ENCODE data around the gene ARL15.

ARL15 gene

DNA sequence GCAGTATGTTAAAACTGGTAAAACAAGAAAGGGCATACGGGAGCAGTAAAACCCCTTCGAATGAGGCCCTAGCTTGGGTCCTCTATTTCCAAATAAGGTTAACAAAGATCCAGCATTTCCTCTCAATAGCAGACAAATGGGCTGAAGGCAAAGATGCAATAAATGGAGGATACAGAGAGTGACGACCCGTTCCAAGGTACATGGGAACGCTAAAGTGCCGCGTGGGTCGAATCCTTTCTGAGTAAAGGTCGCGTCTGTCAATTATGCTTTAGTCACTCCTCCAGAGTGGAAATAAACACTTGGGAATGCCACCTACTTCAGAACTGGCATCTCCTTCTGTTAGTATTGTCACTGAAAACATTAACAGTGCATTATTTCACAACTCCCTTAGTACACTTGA lies 24.7 kb downstream of the ARL15 start:
- DNase-seq (ENCODE audit: low spot score) = no peak

DNA sequence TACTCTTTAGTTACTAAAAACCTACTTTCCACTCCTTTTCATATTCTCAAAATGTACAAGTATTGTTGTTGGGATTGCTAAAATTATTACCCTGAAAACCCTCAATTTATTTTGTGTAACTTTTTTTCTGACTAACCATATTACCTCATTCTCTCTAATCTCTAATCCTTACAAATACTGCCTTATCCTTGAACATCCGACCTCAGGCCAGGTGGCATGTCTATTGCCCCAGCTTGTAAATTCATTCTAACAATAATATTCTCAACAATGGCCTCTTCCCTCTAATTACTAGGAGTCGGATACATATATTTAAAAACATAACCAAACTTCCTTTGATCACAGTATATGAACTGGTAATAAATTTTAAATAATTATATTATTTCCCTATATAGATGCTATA lies 25.8 kb downstream of the ARL15 start:
- no peak for DNase-seq (ENCODE audit: low spot score)

DNA sequence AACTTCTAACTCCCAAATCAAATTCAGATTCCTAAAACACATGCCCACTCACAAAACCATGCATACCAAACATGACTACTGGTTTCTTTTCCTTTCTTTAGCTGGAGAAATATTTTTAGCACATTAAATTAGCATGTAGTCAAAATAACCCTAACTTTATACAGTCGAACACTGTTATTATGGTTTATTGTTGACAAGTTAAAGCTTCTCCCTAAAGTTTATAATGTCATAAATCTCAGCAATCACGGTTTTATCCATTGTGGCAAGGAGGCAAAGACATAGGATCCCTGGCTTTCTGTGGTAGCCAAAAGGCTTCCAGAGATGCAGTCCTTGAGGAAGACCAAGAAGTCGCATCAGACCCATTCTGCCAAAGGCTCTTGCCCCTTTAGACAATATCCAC lies 27.5 kb downstream of the ARL15 start:
- no peak for DNase-seq (ENCODE audit: low spot score)

- DNase-seq (ENCODE audit: low spot score) = no peak
These were observed 28.2 kb downstream of the ARL15 start for GRCh38 chr5:54281960-54282692.

DNA sequence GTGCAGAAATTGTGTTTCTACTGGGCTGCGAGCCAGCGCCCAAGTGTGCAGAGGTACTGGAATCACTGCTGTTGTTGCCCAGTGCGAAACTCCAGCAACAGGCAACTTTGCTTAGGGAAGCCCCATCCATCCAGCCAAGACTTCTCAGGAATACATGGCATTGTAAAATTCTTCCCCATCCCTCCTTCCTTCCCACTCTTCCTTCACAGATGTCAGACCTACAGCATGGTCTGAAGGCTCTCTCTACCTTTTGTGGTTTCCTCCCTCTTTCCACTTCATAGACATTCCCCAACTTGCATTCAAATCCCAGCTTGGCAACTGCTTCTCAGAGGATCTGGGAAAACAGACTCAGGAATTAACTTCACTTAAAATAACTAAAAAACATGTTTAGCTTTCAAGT lies 30.4 kb downstream of the ARL15 start:
- no peak for DNase-seq (ENCODE audit: low spot score)

GRCh38 chr5:54278979-54279717 lies 31.2 kb downstream of the ARL15 start:
- no peak for DNase-seq (ENCODE audit: low spot score)

- no peak for DNase-seq (ENCODE audit: low spot score)
These were observed 32.1 kb downstream of the ARL15 start for GRCh38 chr5:54278036-54278830.

DNA sequence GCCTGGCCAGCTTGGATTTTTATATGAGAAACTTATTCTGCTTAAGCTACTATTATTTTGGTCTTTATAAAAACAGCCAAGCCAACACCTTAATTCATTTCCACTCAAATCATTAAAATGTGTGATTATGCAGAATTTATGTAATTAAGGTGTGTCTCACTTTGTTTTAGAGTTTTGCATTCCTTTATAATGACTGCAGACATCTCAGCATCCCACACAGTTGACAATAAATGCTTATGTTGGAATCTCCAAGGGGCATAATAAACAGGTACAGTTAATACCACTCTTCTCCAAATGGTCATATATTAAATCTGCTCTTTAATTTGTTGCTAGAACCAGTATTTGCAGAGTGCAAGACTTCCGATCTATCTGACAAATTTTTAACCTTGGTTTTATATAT lies 34.3 kb downstream of the ARL15 start:
- no peak for DNase-seq (ENCODE audit: low spot score)

GRCh38 chr5:54275361-54275760 lies 35.0 kb downstream of the ARL15 start:
- DNase-seq (ENCODE audit: low spot score) = no peak

DNA sequence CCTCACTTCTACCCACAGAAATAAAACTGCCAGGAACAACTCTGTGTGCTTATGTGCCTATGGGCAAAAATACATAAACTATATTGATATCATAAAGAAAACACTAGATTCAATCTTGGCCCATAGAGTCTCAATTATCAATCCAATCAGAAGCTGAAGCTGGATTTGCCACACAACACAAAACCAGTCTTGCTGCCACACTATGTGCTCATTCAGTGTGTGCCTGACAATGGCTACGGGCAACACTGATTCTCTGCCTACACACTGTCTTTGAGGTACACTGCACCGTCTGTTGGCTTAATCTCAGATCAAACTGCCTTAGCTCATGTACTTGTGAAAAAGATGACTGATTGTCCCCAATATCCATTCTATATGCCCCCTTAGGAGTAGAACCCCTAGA lies 35.4 kb downstream of the ARL15 start:
- no peak for DNase-seq (ENCODE audit: low spot score)

DNA sequence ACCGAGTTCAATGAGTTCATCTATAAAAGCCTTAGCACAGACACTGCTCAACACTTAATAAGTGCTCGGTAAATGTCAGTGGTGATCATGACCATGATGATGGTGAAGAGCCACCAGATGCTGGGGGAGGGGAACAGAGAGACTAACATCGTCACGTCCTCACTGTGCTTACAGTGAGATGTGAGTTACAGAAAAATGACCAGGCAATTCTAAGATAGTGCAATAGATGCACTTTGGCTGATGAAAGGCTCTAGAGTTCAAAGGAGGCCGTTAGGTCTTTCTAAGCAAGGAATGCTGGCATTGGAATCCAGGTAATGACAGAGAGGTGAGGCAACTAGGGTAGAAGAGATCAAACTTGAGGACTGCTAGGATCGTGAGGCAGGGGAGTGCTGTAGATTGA lies 36.7 kb downstream of the ARL15 start:
- DNase-seq (ENCODE audit: low spot score) = no peak

- DNase-seq (ENCODE audit: low spot score) = no peak
These were observed 37.6 kb downstream of the ARL15 start for GRCh38 chr5:54272746-54273145.

GRCh38 chr5:54270326-54270725 lies 40.0 kb downstream of the ARL15 start:
- no peak for DNase-seq (ENCODE audit: low spot score)

DNA sequence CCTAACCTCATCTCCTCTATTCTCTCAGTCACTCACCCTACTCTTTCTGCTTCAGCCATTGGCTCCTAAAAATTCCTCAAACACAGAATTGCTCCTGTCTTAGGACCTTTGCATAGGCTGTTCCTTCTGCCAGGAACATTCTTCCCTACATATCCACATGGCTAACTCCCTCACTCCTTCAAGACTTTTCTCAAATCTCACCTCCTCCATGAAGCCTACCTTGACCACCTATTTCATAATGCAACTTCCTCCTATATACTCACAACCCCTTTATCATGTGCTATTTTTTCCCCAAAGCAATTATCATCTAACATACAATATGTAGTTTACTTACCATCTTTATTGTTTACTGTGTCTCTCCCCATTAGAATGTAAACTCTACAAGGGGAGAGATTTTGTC lies 45.8 kb downstream of the ARL15 start:
- no peak for DNase-seq (ENCODE audit: low spot score)

DNA sequence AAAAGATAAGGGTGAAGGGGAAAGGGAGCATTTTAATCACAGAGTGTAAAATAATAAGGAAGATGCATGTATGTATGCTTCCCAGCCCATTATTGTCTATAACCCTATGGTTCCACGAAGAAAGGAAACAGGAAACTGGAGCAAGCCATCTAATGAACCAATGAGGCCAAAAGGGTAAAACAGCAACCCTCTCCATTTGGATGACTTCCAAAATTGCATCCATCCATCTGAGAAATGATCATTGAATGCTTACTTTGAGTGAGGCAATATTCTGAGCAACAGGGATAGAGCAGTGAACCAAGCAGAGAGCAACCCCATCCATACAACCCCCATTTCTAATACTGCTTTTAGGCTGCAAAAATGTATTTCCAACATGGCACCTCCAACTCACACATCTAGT lies 46.9 kb downstream of the ARL15 start:
- no peak for DNase-seq (ENCODE audit: low spot score)

DNA sequence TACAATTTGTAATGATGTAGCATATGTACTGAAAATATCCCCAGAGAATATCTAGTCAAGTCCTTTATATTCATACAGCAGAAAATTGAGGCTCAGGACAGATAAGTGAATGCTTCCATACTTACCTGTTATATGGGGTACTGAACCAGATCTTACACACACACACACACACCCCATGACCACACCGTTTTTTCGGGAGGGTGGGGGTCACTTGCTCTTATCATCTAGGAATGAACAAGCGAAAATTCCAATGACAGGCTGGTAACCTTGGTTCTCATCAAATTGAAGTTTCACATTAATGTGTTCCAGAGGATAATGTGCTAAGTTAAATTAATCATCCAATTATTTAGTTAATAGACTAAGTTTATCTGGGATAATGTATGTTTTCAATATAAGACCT lies 48.8 kb downstream of the ARL15 start:
- no peak for DNase-seq (ENCODE audit: low spot score)

DNA sequence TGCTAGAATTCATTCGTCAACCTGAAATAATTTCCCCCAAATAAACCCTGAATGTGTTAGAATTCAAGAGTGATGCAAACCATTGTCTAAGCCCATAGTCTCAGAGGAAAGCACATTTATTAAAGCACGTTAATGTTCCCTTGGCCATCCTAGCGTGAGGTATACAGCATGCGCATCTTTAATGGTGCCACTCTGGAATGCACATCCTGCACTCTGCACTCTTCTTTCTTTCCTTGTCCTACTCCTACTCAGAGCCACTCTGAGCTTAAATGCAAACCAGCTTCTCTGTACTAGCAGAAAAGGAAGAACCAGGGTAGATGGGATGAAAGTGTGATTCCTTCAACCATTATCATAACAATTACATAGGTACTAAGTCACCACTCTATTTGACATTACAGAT lies 50.4 kb downstream of the ARL15 start:
- no peak for DNase-seq (ENCODE audit: low spot score)

- no peak for DNase-seq (ENCODE audit: low spot score)
These were observed 51.3 kb downstream of the ARL15 start for GRCh38 chr5:54259090-54259489.

DNA sequence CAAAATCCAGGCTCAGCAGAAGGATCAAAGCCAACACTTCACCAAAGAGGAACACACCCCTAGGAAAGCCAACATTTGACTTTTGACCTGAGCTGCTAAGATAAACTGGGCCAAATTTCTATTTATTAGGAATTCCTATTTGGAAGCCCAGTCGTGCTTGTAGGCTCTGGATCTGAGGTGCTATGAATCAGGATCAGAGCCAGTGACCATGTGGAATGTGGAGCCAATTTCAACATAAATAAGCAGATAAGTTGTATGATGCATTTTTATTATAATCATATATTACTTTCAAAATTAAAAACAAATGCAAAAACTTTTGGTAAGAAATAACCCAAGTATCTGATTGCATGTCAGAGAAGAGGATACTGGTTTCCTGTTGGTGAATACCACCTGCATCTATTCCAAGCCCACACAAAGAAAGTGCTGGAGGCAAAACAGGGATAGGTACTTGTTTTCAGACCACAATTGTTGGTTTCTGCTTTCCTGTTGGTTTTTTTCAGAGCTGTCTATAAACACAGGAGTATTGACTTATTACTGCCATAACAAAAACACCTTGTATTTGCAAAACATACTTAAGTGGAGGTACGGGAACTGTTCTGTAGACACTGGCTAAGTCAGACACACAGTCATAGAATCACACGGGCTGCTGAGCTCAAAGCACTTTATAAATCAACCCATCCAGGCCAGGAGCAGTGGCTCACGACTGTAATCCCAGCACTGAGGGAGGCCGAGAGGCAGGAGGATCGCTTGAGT lies 52.8 kb downstream of the ARL15 start:
- DNase-seq (ENCODE audit: low spot score) = no peak

DNA sequence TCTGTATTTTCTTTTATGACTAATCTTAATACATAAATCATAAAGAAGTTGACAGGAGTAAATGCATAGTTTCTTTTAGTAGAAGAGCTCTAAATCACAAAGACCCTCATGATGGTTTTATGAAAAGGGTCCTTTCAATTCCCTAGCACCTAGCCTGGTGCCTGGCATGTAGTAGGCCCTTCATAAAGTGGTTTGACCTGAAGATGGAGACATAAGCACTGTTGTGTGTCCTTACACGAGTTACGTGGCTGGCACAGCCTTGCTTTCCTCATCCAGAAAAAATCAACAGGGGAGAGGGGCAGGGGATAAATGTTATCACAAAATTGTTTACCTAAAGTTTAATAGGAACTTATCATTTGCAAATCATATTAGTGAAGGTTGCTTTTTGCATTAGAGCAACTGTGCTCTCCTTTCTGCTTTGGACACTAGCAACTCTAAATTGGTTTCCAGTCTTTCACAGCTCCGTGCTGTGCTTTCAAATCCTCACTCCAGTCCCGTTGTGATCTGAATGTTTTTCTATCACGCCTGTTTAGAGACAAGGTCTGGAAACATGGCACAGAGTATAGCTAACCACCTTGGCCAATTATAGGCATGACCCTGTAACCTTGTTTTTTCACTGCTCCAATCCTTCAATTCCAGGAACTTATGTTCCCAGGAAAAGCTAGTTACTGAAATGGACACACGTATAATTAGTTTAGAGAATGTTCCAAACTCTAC lies 55.7 kb downstream of the ARL15 start:
- peak; percentile 11 for DNase-seq (ENCODE audit: low spot score)

- DNase-seq (ENCODE audit: low spot score) = no peak
These were observed 58.4 kb downstream of the ARL15 start for GRCh38 chr5:54251981-54252380.
